SU-DHL-6 (cell line): ENCODE results near the gene CLSTN2.

Experiments
- H2AFZ ChIP-seq: fragments of 200-600 bp; sonication (generic); 2 replicates; pipeline ENCODE4 v1.6.1; 2014; ENCODE audit warnings: low read depth, mild to moderate bottlenecking, moderate library complexity, mixed read lengths, antibody characterized with exemption, low read length; ENCODE audit not compliant: severe bottlenecking
- H3F3A ChIP-seq: fragments of 200-600 bp; shearing (Covaris generic); 2 replicates; pipeline ENCODE4 v1.6.0; 2016; ENCODE audit warnings: antibody characterized with exemption, mild to moderate bottlenecking; ENCODE audit not compliant: insufficient read depth
- H3K27ac ChIP-seq: fragments of 200-600 bp; sonication (generic); 2 replicates; pipeline ENCODE4 v1.5.1; 2016; ENCODE audit warnings: low read depth, mild to moderate bottlenecking, low read length, moderate library complexity, mixed read lengths
- H3K27me3 ChIP-seq: fragments of 200-600 bp; sonication (generic), shearing (Covaris generic); 2 replicates; pipeline ENCODE4 v1.6.0; 2014; ENCODE audit warnings: mild to moderate bottlenecking, low read length
- H3K36me3 ChIP-seq: fragments of 200-600 bp; sonication (generic); 2 replicates; pipeline ENCODE4 v1.6.1; 2014; ENCODE audit warnings: mild to moderate bottlenecking, low read length, mixed read lengths
- H3K4me2 ChIP-seq: fragments of 300-600, 200-600 bp; shearing (Covaris generic), sonication (generic); 2 replicates; pipeline ENCODE4 v1.6.0; 2014; ENCODE audit warnings: low read length, low read depth, mild to moderate bottlenecking; ENCODE audit not compliant: poor library complexity, severe bottlenecking
- H3K4me3 ChIP-seq: fragments of 200-600 bp; sonication (generic); 2 replicates; pipeline ENCODE4 v1.5.1; 2014; ENCODE audit warnings: antibody characterized with exemption, low read length, mild to moderate bottlenecking, mixed read lengths; ENCODE audit not compliant: insufficient read depth, poor library complexity, severe bottlenecking
- H3K79me2 ChIP-seq: fragments of 200-600 bp; sonication (generic); 2 replicates; pipeline ENCODE4 v1.6.1; 2014; ENCODE audit warnings: mild to moderate bottlenecking, low read length, moderate library complexity; ENCODE audit not compliant: insufficient read depth
- H3K9ac ChIP-seq: fragments of 200-600 bp; sonication (generic); 2 replicates; pipeline ENCODE4 v1.7.0; 2014; ENCODE audit warnings: mild to moderate bottlenecking, low read length
- H3K9me2 ChIP-seq: fragments of 200-600 bp; sonication (generic); replicated peaks from 2 replicates; pipeline ENCODE4 v1.6.1; 2014; ENCODE audit warnings: low read length; ENCODE audit not compliant: insufficient read depth
- H3K9me3 ChIP-seq: fragments of 200-600 bp; sonication (generic); 2 replicates; pipeline ENCODE4 v1.6.1; 2014; ENCODE audit warnings: low read length, mixed read lengths; ENCODE audit not compliant: insufficient read depth
- H4K20me1 ChIP-seq: fragments of 200-600 bp; sonication (generic); 2 replicates; pipeline ENCODE4 v1.6.1; 2014; ENCODE audit warnings: low read depth, mild to moderate bottlenecking, antibody characterized with exemption, low read length, moderate library complexity, mixed read lengths
- EZH2phosphoT487 ChIP-seq: fragments of 200-600 bp; sonication (generic), shearing (Covaris generic); conservative IDR thresholded peaks from 2 replicates; pipeline ENCODE4 v1.6.1; 2018; ENCODE audit warnings: mild to moderate bottlenecking, antibody characterized with exemption, low read length, moderate library complexity, mixed read lengths
- TF ChIP-seq, protein P1 (sequence below): fragments of 200-600 bp; sonication (generic); IDR thresholded peaks from one replicate; pipeline ENCODE4 v1.5.1; 2017; ENCODE audit warnings: antibody characterized with exemption, mild to moderate bottlenecking, low read length, moderate library complexity; ENCODE audit not compliant: insufficient read depth, poor library complexity, severe bottlenecking

Gene CLSTN2

DNA sequence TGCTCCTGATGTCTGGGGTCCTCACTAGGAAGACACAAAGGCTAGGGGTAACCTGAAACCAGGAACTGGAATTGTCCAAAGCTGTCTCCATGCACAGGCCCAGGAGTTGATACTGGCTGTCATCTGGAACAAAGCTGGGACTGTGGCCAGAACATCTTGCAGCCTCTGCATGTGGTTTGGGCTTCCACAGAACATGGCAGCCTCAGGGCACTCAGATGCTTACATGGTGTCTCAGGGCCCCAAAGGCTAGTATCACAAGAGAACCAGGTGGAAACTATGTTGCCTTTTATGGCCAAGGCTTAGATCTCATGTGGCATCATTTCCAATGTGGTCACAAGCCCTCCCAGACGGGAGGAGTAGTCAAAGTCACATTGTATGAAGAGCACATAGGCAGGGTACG is 407.7 kb downstream of the CLSTN2 start:
- Histone ChIP-seq H3K4me2 (no peak overlapping the region), H3K4me3 (no peak overlapping the region), H3F3A (no peaks in the 10 kb centered on the region), H4K20me1 (no peaks in the 10 kb centered on the region), H3K9ac (no peak overlapping the region), H3K9me2 (no peaks in the 10 kb centered on the region), H3K27me3 (no peaks in the 10 kb centered on the region), H3K36me3 (no peaks in the 10 kb centered on the region), H3K79me2 (no peaks in the 10 kb centered on the region), H3K9me3 (no peaks in the 10 kb centered on the region), H2AFZ (no peak overlapping the region), H3K27ac (no peak overlapping the region)
- no peak for TF ChIP-seq EZH2phosphoT487

DNA sequence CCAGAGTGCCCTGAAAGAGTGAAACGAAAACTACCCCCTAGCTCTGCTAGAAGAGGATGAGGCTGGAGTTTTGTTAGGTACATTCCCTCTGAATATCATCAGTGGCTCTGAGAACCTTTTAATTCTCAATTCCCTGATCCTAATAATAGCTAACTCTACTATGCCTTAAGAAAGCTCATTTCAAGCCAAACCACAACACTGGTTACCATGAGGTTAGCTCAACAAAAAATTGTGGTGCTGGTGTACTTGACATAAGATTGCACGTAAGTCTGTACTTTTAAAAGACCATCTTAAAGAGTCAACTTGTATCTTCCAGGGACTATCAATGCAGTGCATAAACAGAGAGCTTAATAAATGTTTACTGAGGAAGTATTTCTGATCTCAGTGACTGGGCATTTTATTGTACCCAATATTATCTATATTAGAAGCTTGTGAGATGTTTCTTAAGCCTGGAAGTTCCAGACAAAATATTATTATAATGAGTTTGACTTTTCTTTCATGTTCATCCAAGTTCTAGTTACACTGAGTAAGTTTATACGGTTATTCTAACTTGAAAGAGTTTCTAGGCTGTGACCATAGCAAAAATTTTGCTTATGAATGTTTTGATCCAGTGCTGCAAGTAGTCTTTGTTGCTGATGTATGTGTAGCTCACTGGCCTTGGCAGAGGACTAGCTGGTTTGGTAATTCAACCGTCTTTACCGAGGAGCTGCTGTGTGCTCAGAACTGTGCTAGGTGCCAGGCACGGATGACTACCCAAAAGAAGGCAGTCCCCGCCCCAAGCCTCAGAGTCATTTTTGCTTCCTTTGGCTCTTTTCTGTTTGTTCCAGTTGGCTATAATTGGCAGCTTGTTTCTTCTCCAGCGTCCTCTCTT is 408.5 kb downstream of the CLSTN2 start:
- Histone ChIP-seq H3K27ac (no peak overlapping the region), H3F3A (no peaks in the 10 kb centered on the region), H3K9me2 (no peaks in the 10 kb centered on the region), H4K20me1 (no peaks in the 10 kb centered on the region), H2AFZ (no peak overlapping the region), H3K9me3 (no peaks in the 10 kb centered on the region), H3K9ac (no peak overlapping the region), H3K4me3 (no peak overlapping the region), H3K36me3 (no peaks in the 10 kb centered on the region), H3K79me2 (no peaks in the 10 kb centered on the region), H3K27me3 (no peaks in the 10 kb centered on the region), H3K4me2 (no peak overlapping the region)
- TF ChIP-seq, protein P1, sequence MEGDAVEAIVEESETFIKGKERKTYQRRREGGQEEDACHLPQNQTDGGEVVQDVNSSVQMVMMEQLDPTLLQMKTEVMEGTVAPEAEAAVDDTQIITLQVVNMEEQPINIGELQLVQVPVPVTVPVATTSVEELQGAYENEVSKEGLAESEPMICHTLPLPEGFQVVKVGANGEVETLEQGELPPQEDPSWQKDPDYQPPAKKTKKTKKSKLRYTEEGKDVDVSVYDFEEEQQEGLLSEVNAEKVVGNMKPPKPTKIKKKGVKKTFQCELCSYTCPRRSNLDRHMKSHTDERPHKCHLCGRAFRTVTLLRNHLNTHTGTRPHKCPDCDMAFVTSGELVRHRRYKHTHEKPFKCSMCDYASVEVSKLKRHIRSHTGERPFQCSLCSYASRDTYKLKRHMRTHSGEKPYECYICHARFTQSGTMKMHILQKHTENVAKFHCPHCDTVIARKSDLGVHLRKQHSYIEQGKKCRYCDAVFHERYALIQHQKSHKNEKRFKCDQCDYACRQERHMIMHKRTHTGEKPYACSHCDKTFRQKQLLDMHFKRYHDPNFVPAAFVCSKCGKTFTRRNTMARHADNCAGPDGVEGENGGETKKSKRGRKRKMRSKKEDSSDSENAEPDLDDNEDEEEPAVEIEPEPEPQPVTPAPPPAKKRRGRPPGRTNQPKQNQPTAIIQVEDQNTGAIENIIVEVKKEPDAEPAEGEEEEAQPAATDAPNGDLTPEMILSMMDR = no peak
- TF ChIP-seq EZH2phosphoT487 = no peak

DNA sequence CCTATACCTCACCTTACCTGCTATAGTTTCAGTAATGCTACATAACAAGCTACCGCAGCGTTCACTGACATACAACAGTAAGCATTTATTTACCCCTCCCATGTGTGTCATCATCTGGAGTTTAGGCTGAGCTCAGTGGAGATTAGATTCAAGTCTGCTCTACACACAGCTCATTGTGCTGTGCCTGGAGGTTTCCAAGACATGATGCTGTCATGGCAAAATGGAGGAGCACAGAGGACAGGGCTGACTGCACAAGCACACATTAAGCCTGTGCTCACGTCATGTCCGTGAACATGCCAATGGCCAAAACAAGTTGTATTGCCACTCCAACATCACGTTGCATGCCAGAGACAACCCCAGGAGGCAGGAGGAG is 409.1 kb downstream of the CLSTN2 start:
- no peak overlapping the region for H3K27ac ChIP-seq
- H3K4me3 ChIP-seq = no peak overlapping the region
- H3K9me2 ChIP-seq = no peaks in the 10 kb centered on the region
- H3K4me2 ChIP-seq = no peak overlapping the region
- TF ChIP-seq EZH2phosphoT487 = no peak
- TF ChIP-seq, protein P1 = no peak
- no peaks in the 10 kb centered on the region for H3F3A ChIP-seq
- H3K27me3 ChIP-seq = no peaks in the 10 kb centered on the region
- H3K36me3 ChIP-seq = no peaks in the 10 kb centered on the region
- H3K79me2 ChIP-seq = no peaks in the 10 kb centered on the region
- no peaks in the 10 kb centered on the region for H3K9me3 ChIP-seq
- no peak overlapping the region for H3K9ac ChIP-seq
- no peaks in the 10 kb centered on the region for H4K20me1 ChIP-seq
- H2AFZ ChIP-seq = no peak overlapping the region

DNA sequence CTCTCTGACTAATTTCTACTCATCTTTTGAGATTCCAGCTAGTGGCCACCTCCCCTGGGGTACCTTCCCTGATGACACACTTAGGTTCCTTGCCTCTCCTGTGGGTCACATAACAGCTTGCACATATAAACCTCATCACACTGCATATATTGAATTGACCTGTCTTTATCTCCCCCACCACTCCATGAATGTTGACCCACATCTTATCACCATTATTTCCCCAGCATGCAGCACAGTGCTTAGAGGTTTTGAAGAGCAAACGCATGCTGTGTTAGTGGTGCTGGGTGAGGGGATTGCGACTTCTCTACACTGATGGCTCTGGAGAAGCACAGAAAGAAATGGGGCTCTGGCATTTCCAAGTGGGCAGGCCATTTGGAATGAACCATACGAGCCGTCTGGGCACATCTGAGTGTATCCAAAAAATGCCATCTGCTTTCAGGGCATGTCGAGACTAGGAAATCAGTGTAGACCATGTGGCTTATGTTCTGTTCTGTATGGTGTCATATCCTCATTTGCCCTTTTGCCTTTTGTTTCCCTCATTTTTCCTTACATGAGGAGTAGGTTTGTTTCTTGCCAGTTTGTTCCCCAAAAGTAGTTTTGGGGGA is 409.7 kb downstream of the CLSTN2 start:
- TF ChIP-seq, protein P1 = no peak
- no peak for TF ChIP-seq EZH2phosphoT487
- Histone ChIP-seq H3K27me3 (no peaks in the 10 kb centered on the region), H3K27ac (no peak overlapping the region), H3K9ac (no peak overlapping the region), H3K9me2 (no peaks in the 10 kb centered on the region), H3K4me3 (no peak overlapping the region), H3K36me3 (no peaks in the 10 kb centered on the region), H3F3A (no peaks in the 10 kb centered on the region), H4K20me1 (no peaks in the 10 kb centered on the region), H2AFZ (no peak overlapping the region), H3K9me3 (peaks cover 6% of the 10 kb centered on the region; the same call in 1 of the 2 replicates), H3K4me2 (no peak overlapping the region), H3K79me2 (no peaks in the 10 kb centered on the region)
